ENCODE measurements around the gene ARL15. TPM values are rescaled to one million over a fixed set of nuclear protein-coding genes. Genes with fewer than 3 reads are reported as not detected.

ARL15 gene
- total RNA-seq, 1 donor from 2014 or later = 6.0 TPM

- Mint-ChIP-seq H3K4me3 (ENCODE audit: low read depth) (no peak overlapping the region), H3K9me3 (peaks cover 3% of the 10 kb centered on the region), H3K27ac (no peak overlapping the region), H3K27me3 (ENCODE audit: low read depth) (no peaks in the 10 kb centered on the region), H3K36me3 (ENCODE audit: low read depth) (no peaks in the 10 kb centered on the region), H3K4me1 (ENCODE audit: low read depth) (no peaks in the 10 kb centered on the region)
- DNase-seq (ENCODE audit: low spot score) = no peak
- intact Hi-C loops (cut with micrococcal nuclease) = no loop called here
Measured at GRCh38 chr5:54133917-54134316, 176.5 kb downstream of the ARL15 start.

DNA sequence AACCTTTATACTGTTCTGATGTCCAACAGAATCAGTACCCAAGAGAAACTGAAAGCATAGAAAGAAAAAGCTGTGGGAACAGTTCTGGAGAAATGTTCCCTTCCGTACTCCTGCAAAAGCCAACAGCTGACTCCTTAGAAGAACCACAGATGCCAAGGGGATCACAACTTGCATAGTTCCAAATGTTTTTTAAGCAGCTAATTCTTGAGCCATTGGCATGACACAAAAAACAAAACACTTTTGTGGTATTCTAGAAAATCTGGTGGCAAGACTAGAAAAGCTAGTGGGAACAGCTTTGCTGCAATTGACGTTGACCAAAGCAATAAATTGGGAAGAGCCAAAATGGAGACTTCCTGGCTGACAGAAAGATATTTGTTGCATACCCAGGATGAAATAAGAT is 189.9 kb downstream of the ARL15 start:
- intact Hi-C loops (cut with micrococcal nuclease) = no loop called here
- H3K4me1 Mint-ChIP-seq (ENCODE audit: low read depth) = no peaks in the 10 kb centered on the region
- no peak overlapping the region for H3K4me3 Mint-ChIP-seq (ENCODE audit: low read depth)
- no peaks in the 10 kb centered on the region for H3K9me3 Mint-ChIP-seq
- no peaks in the 10 kb centered on the region for H3K27me3 Mint-ChIP-seq (ENCODE audit: low read depth)
- no peak overlapping the region for H3K27ac Mint-ChIP-seq
- DNase-seq (ENCODE audit: low spot score) = no peak
- no peaks in the 10 kb centered on the region for H3K36me3 Mint-ChIP-seq (ENCODE audit: low read depth)

DNA sequence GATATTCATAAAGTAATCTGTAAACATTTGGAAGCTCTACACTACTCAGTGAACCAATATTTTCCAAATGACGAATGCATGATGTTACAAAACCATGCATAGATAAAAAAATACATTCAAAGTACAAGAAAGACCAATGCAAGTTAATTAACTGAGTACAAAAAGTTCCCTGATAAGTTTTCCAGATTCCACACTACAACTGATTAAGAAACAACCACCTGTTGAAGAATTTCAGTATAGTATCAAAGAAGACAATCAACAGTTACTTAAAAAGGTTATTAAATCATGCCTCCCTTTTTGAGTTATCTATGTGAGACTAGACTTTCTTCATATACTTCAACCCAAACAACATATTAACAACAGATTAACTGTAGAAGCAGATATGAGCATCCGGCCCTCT is 192.4 kb downstream of the ARL15 start:
- intact Hi-C loops (cut with micrococcal nuclease) = no loop called here
- H3K9me3 Mint-ChIP-seq = no peaks in the 10 kb centered on the region
- H3K36me3 Mint-ChIP-seq (ENCODE audit: low read depth) = no peaks in the 10 kb centered on the region
- H3K4me1 Mint-ChIP-seq (ENCODE audit: low read depth) = no peaks in the 10 kb centered on the region
- H3K27ac Mint-ChIP-seq = no peak overlapping the region
- H3K27me3 Mint-ChIP-seq (ENCODE audit: low read depth) = no peaks in the 10 kb centered on the region
- H3K4me3 Mint-ChIP-seq (ENCODE audit: low read depth) = no peak overlapping the region
- DNase-seq (ENCODE audit: low spot score) = no peak

DNA sequence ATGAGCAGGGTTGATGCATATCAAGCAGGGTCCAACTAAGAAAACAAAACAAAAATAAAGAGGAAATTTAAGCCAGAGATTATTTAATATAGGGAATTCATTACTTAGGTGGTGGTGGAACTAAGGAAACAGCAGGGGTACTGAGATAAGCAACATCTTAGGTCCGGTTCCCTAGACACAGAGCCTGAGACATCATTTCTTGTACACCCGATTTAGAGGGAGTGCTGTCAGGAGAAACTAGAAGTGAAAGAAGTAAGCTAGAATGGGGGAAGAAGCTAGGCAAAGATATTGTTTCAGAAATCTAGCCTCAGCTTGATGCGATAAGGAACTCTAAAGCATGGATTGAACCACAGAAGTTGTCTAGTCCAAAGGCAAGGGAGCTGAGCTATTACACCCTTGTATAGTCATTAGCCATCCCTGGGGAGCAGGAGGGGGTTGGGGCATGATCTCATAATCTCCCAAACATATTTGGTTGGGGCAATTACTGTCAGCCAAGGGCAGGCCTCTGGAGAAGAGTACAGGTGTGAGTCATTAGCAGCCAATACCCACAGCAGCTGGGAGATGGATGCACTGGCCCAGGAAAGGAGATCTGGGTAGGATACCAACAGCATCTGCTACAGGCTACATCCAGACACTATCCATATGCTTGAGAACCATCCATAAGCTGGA is 194.5 kb downstream of the ARL15 start:
- H3K4me3 Mint-ChIP-seq (ENCODE audit: low read depth) = no peak overlapping the region
- no peaks in the 10 kb centered on the region for H3K27me3 Mint-ChIP-seq (ENCODE audit: low read depth)
- DNase-seq (ENCODE audit: low spot score) = no peak
- no peak overlapping the region for H3K27ac Mint-ChIP-seq
- H3K4me1 Mint-ChIP-seq (ENCODE audit: low read depth) = no peaks in the 10 kb centered on the region
- H3K36me3 Mint-ChIP-seq (ENCODE audit: low read depth) = no peaks in the 10 kb centered on the region
- H3K9me3 Mint-ChIP-seq = no peaks in the 10 kb centered on the region
- intact Hi-C loops (cut with micrococcal nuclease) = no loop called here

DNA sequence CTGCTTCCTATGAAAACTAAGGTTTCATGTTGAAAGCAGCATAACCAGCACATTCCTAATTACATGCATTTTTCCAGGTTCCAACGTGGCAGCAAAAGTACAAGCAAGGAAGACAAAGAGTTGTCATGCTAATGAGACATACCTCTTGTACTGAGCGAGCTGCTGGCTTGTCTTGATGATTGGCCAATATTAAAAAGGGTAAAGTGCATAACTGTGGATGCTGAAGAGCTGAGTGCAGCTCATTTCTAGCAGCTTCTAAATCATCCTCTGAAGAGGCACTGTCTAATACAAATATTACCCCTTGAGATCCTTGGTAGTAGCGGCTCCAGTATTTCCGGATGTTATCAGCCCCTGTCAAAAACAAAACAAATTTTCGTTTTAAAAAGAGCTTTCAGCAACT is 197.3 kb downstream of the ARL15 start:
- Mint-ChIP-seq H3K36me3 (ENCODE audit: low read depth) (no peaks in the 10 kb centered on the region), H3K27ac (no peak overlapping the region)

GRCh38 chr5:54109626-54110330 is 200.6 kb downstream of the ARL15 start:
- H3K27me3 Mint-ChIP-seq (ENCODE audit: low read depth) = no peaks in the 10 kb centered on the region
- H3K4me1 Mint-ChIP-seq (ENCODE audit: low read depth) = no peaks in the 10 kb centered on the region
- H3K27ac Mint-ChIP-seq = no peak overlapping the region
- intact Hi-C loops (cut with micrococcal nuclease) = no loop called here
- H3K9me3 Mint-ChIP-seq = no peaks in the 10 kb centered on the region
- H3K36me3 Mint-ChIP-seq (ENCODE audit: low read depth) = no peaks in the 10 kb centered on the region
- DNase-seq (ENCODE audit: low spot score) = no peak
- no peak overlapping the region for H3K4me3 Mint-ChIP-seq (ENCODE audit: low read depth)

More for the DNA sequence above, 197.3 kb downstream of the ARL15 start:
- Mint-ChIP-seq H3K9me3 (no peaks in the 10 kb centered on the region), H3K27me3 (ENCODE audit: low read depth) (no peaks in the 10 kb centered on the region), H3K4me1 (ENCODE audit: low read depth) (no peaks in the 10 kb centered on the region), H3K4me3 (ENCODE audit: low read depth) (no peak overlapping the region)
- intact Hi-C loops (cut with micrococcal nuclease) = no loop called here
- no peak for DNase-seq (ENCODE audit: low spot score)

GRCh38 chr5:54108136-54108535 is 202.2 kb downstream of the ARL15 start:
- no peak overlapping the region for H3K4me3 Mint-ChIP-seq (ENCODE audit: low read depth)
- no peak overlapping the region for H3K27ac Mint-ChIP-seq
- no peaks in the 10 kb centered on the region for H3K4me1 Mint-ChIP-seq (ENCODE audit: low read depth)
- no peaks in the 10 kb centered on the region for H3K27me3 Mint-ChIP-seq (ENCODE audit: low read depth)
- DNase-seq (ENCODE audit: low spot score) = no peak
- no peaks in the 10 kb centered on the region for H3K9me3 Mint-ChIP-seq
- H3K36me3 Mint-ChIP-seq (ENCODE audit: low read depth) = no peaks in the 10 kb centered on the region
- intact Hi-C loops (cut with micrococcal nuclease) = no loop called here

DNA sequence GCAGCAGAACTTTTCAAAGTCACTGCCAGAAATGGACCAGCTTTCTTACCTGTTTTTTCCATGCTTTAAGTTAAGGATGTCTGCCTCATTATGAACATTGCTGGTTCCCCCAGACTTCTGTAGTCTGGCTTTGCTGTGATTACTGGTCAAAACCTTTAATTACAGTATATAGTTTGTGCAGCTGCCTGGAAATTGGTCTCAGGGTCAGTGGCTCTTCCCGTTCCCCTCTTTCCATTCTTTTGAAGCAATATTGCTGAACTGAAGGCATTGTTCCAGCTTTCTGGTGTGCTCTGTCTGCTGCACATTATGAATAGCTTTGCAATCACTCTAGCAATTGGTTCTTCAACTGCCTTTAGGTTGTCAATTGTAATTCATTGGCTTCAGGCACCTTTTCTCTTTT is 206.5 kb downstream of the ARL15 start:
- Mint-ChIP-seq H3K27ac (no peak overlapping the region), H3K9me3 (no peaks in the 10 kb centered on the region), H3K36me3 (ENCODE audit: low read depth) (no peaks in the 10 kb centered on the region), H3K27me3 (ENCODE audit: low read depth) (no peaks in the 10 kb centered on the region), H3K4me1 (ENCODE audit: low read depth) (no peaks in the 10 kb centered on the region), H3K4me3 (ENCODE audit: low read depth) (no peak overlapping the region)
- intact Hi-C loops (cut with micrococcal nuclease) = no loop called here
- no peak for DNase-seq (ENCODE audit: low spot score)

GRCh38 chr5:54098267-54098666 is 212.1 kb downstream of the ARL15 start:
- Mint-ChIP-seq H3K27ac (no peak overlapping the region), H3K4me3 (ENCODE audit: low read depth) (no peak overlapping the region), H3K36me3 (ENCODE audit: low read depth) (no peaks in the 10 kb centered on the region), H3K4me1 (ENCODE audit: low read depth) (no peaks in the 10 kb centered on the region), H3K27me3 (ENCODE audit: low read depth) (no peaks in the 10 kb centered on the region), H3K9me3 (no peaks in the 10 kb centered on the region)
- intact Hi-C loops (cut with micrococcal nuclease) = no loop called here
- no peak for DNase-seq (ENCODE audit: low spot score)

GRCh38 chr5:54095969-54096368 is 214.4 kb downstream of the ARL15 start:
- no peaks in the 10 kb centered on the region for H3K36me3 Mint-ChIP-seq (ENCODE audit: low read depth)
- H3K27ac Mint-ChIP-seq = no peak overlapping the region
- no peaks in the 10 kb centered on the region for H3K4me1 Mint-ChIP-seq (ENCODE audit: low read depth)
- H3K27me3 Mint-ChIP-seq (ENCODE audit: low read depth) = no peaks in the 10 kb centered on the region
- no peaks in the 10 kb centered on the region for H3K9me3 Mint-ChIP-seq
- H3K4me3 Mint-ChIP-seq (ENCODE audit: low read depth) = no peak overlapping the region
- intact Hi-C loops (cut with micrococcal nuclease) = no loop called here
- no peak for DNase-seq (ENCODE audit: low spot score)

- intact Hi-C loops (cut with micrococcal nuclease) = no loop called here
- Mint-ChIP-seq H3K27ac (no peak overlapping the region), H3K27me3 (ENCODE audit: low read depth) (no peaks in the 10 kb centered on the region), H3K4me1 (ENCODE audit: low read depth) (no peaks in the 10 kb centered on the region), H3K36me3 (ENCODE audit: low read depth) (no peaks in the 10 kb centered on the region), H3K4me3 (ENCODE audit: low read depth) (no peak overlapping the region), H3K9me3 (no peaks in the 10 kb centered on the region)
- DNase-seq (ENCODE audit: low spot score) = no peak
Measured at GRCh38 chr5:54094706-54095105, 215.7 kb downstream of the ARL15 start.

DNA sequence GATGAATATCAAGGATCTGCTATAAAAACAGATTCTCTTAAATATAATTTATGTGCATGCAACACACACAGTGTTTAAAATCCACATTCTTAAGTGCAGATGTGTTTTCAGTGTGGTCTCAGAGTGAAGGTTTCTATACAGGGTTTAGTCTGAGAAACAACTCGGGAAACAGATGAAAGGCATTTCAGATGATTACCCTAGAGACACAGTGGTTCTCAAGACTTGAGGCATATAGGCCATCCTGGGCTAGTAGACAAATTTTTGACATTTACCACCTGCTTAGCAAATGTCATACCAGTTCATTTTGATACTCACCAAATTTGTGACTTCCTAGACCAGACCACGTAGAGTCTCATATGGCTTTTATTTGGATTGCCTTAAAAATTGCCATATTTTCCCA is 216.5 kb downstream of the ARL15 start:
- H3K36me3 Mint-ChIP-seq (ENCODE audit: low read depth) = no peaks in the 10 kb centered on the region

DNA sequence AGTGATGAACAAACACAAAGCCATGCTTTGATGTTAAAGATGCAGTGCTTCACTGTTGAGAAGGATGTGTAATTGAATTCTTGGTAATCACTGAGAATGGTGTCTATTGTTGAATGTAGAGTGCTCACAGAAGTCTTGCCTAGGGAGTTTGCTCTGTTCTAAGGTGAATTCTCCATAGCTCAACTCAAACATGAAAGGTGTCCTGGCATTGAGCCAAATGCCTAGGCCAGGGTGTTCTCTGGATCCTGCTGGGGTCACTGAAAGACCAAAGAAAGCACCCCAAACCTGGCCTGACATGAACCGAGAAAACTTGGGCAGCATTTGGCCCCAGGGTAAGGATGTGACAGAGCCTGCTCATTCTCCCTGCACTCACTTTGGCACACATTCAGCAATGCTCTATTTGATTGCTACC is 217.3 kb downstream of the ARL15 start:
- intact Hi-C loops (cut with micrococcal nuclease) = no loop called here
- no peaks in the 10 kb centered on the region for H3K36me3 Mint-ChIP-seq (ENCODE audit: low read depth)
- no peaks in the 10 kb centered on the region for H3K4me1 Mint-ChIP-seq (ENCODE audit: low read depth)
- H3K4me3 Mint-ChIP-seq (ENCODE audit: low read depth) = no peak overlapping the region
- no peak overlapping the region for H3K27ac Mint-ChIP-seq
- no peaks in the 10 kb centered on the region for H3K9me3 Mint-ChIP-seq
- H3K27me3 Mint-ChIP-seq (ENCODE audit: low read depth) = no peaks in the 10 kb centered on the region
- no peak for DNase-seq (ENCODE audit: low spot score)

More for the DNA sequence above, 216.5 kb downstream of the ARL15 start:
- intact Hi-C loops (cut with micrococcal nuclease) = no loop called here
- Mint-ChIP-seq H3K9me3 (no peaks in the 10 kb centered on the region), H3K27me3 (ENCODE audit: low read depth) (no peaks in the 10 kb centered on the region), H3K27ac (no peak overlapping the region), H3K4me1 (ENCODE audit: low read depth) (no peaks in the 10 kb centered on the region), H3K4me3 (ENCODE audit: low read depth) (no peak overlapping the region)
- no peak for DNase-seq (ENCODE audit: low spot score)

Measured in activated T-helper 2 cell treated with anti-CD3 and anti-CD28 coated beads, Interferon-gamma antibody, Interleukin-2, Interleukin-4, amounts not matched to agents 10 μg/mL and 5 μg/mL and 100 μg/mL, durations not matched to agents 14 hours and 24 hours and 36 hours (primary cell).